SKM-1 treated with dmso at 0.1 percent for 144 hours (cell line): ENCODE data around the gene TREX2.

Experiments
- DNase-seq: peaks from one replicate; lab custom pipeline; 2025; ENCODE audit not compliant: unreplicated experiment; lab: John Stamatoyannopoulos, UW

The TREX2 gene

GRCh38 chrX:153438532-153438931, 7.3 kb downstream of the TREX2 start:
- no peak for DNase-seq

GRCh38 chrX:153435845-153436244, 10.0 kb downstream of the TREX2 start:
- no peak for DNase-seq

DNA sequence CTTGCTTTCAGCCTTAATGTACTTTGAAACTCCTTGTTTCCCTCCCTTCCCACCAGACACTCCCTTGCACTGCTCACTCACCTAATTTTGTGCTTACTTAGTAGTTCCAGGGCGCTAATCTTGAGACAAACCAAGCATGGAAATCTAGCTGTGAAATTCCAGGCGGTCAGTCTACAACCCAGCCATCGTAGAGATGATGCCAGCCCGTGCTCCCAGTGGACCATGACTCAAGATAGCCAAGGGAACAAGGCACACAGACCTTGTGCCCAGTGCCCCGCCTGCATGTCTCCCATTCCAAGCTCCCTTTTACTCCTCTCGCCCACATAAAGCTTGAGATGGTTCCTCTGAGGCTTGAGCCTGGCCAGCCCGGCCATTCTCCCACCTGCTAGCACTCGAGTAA, 11.1 kb downstream of the TREX2 start:
- no peak for DNase-seq

- no peak for DNase-seq
Observed at GRCh38 chrX:153433781-153434285, 12.0 kb downstream of the TREX2 start.

DNA sequence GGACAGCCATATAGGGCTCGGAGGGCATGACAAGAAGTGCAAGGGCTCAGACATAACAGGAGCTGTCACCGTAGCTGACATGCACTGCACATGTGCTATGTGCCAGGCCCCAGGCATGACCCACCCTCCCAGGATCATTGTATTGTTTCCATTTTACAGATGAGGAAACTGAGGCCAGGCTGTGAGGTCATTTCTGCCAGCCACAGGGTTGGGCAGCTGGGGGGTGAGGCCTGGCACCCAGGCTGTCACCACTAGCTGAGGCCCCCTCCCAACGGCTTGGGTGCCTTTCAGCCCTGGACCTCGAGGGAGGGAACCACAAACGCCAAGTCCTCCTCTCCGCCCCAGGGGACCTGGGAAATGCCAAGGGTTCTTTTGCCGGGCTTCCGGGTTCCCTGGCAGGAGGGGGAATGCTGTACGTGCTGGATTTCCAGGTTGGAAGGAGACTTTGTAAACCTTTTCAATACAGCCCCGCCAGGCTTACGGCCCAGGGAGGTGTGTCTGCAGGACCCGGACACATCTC, 12.6 kb downstream of the TREX2 start:
- no peak for DNase-seq

DNA sequence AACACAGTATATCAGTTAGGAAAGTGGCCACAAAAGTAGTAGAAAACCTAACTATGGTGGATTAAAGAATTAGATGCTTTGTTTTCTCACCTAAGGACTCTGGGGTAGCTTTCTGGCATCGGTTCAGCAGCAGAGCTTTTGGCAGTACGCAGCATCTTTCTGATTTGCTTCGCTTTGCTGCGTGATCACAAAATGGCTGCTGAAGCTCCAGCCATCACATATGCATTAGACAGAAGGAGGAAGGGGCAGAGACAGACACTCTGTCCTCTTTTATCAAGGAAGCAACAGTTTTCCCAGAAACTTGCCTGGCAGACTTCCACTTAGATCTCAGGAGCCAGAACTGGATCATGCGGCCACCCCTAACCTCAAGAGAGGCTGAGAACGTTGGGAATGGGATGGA, 15.1 kb downstream of the TREX2 start:
- DNase-seq = no peak

DNA sequence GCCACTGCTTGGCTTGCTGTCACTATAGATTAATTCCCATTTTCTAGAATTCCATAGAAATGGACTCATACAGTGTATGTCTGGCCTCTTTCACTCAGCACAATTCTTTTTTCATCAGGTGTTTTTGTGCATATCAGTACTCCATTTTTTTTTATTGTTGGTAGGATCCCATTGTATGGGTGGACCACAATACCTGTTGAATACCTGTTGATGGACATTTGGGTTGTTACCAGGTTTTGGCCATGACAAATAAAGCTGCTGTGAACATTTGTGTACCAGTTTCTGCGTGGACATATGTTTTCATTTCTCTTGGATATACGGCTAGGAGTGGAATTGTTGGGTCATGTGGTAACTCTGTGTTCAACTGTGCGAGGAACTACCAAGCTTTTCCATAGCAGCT, 19.7 kb downstream of the TREX2 start:
- no peak for DNase-seq

DNA sequence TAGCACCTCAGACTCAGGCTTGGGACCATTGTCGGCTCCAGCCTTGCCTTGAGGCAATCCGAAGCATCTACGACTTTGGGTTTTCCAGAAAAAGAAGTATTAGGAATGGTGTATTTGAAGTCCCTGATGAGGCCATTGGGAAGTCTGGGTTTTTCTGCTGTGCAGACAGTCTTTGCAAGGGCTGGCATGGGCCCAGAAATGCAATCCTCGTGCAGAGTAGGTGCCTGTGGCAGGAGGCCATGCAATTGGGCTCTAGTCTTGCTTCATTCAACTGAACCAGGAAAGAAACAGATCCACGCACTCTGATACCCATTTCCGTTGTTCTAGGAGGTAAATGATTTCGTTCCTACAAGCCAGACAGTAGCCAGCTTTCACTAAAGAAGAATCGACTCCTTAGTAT, 22.2 kb downstream of the TREX2 start:
- peak; percentile 22 for DNase-seq

DNA sequence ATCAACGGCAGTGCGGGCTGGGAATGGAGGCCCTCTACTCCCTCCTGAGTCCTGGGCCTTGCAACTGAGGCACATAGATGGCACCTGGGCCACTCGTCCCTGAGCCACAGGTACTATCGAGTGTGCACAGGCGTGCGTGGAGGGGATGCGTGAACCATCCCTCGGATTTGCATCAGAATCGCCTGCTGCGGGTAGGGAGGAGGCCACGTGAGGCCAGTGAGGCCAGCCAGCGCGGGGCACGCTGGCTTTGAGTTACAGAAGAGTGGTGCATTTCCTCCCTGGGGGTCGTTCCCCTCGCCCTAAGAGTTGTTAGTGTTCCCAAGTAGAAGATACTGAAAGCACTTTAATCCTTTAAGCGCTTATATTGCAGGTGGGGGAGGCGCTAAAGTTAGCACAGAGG, 24.0 kb downstream of the TREX2 start:
- DNase-seq = no peak

GRCh38 chrX:153420851-153421599, 24.8 kb downstream of the TREX2 start:
- no peak for DNase-seq

DNA sequence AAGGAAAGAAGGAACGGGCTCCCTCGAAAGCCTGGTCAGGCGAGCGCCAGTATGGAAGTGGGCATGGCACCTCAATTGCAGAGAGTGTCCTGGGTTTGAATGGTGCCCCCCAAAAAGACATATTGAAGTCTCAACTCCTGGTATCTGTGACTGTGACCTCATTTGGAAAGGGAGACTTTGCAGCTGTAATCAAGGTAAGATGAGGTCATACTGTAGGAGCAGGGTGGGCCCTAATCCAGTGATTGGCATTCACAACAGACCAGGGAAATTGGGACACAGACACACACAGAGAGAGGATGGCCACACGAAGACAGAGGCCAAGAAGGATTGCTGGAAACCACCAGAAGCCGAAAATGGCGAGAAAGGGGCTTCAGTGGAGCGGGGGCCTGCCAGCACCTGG, 28.2 kb downstream of the TREX2 start:
- DNase-seq = no peak

DNA sequence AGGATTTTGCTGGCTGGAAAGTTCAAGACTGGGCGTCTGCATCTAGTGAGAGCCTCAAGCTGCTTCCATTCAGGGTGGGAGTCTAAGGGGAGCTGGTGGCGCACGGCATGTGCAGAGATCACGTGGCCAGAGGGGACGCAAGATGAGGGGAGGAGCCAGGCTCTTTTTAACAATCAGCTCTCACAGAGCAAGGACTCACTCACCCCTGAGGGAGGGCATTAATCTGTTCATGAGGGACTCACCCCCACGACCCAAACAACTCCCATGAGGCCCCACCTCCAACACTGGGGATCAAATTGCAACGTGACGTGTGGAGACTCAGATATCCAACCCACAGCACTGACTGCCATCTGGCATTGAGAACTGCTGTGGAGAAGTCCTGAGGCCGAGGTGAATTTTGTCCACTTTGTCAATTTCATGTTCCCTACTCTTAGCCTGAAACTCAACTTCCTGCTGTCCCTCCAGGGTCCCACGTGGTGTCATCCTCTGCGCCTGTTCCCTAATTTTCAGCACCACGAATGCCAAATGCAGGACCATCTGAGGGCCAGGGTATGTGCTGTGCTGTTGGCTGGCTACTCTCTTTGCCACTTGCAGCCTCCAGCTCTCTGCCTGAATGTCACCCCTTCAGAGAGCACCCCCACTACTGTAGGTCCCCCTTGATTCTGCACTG, 28.9 kb downstream of the TREX2 start:
- DNase-seq = no peak

DNA sequence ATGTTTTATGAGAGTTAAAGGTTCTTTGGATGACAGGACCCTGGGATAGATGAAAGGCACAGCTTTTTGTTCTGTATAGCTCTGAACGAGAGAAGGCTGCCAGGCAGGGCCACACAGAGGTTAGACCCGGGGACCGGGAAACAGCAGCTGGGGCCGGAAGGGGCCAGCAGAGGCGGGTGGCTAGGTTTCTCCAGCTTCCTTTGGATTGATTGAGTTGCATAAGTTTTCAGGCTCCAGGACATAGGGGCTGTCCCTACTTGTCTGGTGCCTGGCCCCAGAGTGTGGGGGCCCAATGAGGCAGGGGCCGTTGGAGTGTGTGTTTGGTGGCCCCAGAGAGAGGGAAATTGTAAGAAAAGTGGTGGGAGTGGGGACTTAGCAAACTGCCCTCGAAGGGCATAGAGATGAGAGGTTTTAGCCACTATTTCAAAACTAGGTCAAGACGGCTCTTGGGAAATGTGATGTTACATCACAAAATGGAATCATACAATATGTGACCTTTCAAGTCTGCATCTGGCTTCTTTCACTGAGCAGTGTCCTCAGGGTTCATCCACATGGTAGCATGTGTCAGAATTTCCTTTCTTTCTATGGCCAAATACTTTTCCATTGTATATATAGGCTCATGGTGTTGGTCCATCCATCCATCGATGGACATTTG, 30.9 kb downstream of the TREX2 start:
- peak; percentile 78 for DNase-seq

- DNase-seq = no peak
Observed at GRCh38 chrX:153413731-153414130, 32.1 kb downstream of the TREX2 start.

DNA sequence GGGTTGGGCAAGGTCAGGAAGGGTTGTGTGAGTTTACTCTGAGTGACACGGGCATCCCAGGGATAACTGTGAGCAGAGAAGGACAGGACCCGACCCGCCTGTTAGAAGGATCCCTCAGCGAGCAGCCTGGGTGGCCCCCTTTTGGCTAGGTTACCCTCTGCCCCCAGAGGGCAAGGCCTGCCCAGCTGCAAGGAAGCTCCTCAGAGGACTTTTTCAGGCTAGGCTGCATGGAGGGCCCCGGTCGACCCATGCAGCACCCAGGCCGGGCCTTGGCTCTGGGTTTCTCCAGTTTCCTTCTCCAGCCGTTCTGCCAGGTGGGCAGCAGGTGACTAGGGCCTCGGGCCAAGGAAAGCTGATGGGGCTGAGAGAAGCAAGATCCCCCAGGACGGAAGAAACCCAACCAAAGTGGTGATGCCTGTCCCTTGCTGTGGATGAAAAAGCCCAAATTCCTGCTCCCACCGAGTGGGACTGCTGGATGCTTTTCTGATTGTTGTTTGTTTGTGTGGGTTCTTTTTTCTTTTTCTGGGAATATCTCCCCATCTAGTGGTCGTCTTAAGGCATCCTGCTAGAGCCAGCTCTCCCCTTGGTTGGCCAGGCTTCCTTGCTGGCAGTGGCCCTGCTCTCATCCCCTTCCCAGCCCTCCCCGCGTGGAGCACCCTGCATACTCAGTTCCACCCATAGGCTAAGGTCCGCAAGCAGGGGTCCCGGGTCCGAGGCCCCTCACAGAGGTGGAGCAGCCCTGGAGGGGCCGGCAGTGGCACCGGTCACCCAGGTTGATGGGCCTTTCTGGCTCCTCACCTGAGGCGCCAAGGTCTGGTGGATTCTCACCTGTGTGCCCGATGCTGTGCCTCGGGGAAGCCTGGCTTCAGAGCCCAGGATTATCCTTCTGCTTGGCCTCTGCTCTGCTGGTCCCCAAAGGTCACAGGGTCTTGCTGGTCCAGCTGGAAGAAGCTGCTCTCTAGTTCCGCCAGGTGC, 32.8 kb downstream of the TREX2 start:
- DNase-seq = no peak

DNA sequence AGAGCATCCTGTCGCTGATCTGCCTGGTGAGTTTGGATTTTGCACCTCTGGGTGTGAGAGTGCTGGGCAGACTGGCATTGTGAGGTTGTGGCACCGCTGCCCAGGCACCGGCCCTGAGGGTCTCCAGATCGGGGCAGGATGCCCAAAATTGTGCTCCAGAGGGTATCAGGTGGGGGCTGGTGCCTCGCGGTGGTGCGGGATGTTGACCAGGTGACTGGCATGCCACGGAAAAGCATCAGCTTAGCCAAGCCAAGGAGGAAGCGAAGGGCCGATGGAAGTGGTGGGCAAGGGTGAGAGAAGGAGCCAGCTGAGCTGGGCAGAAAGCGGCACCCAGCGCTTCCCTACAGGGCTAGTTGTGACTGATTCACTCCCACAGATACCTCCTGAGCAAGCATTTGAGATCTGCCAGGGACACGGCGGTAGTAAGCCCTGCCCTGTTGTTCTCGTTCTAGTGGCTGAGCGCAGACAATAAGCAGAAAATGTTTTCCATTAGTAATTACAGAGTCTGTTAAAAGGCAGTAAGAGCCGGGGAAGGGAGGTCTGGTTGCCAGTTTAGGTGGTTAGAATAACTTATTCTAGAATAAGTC, 33.8 kb downstream of the TREX2 start:
- no peak for DNase-seq

GRCh38 chrX:153411255-153411987, 34.4 kb downstream of the TREX2 start, which contains the start of gene ZFP92:
Gene ZFP92 (plus strand): TSS chrX:153411472. CDS start chrX:153418323, 6,851 bp downstream.
- no peak for DNase-seq

DNA sequence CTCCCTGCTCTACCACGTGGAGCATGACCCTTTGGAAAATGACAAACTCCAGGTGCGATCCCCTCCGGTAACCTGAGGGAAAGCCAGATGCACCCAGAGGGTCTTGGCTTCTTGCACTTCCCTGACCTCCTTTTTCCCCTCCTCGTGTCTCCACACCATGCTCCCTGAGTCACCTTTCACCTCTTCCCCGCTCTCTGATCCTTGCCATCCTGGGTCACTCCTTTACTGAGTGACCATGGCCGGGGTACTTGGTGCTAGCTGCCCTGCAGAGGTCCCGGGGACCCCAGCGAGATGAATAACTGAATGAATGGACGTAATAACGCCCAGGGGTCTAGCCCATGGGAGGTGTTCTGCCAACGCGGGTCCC, 35.0 kb downstream of the TREX2 start:
- DNase-seq = no peak

DNA sequence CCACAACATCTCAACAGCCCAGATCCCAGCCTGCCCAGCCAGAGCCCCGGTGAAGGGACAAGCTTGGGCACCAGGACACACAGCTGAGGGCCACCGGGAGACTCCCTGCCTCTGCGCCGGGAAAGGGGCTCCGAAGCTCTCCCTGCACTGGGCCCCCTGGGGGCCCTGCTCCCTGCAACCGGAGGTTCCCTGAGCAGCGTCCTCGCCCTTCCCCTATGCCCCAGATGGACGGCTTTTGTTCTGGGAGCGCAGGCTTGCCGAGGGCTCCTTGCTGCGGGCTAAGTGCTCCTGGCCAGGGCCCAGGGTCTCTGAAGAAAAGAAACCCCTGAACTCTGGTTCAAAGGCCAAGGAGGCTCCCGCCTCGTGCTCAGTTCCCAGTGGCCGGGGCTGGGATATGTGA, 35.5 kb downstream of the TREX2 start:
- DNase-seq = no peak
